ENCODE results near the gene PSMB2. TPM values are rescaled to one million over a fixed set of nuclear protein-coding genes. Genes with fewer than 3 reads are reported as not detected.

Gene PSMB2
- total RNA-seq, 1 donor from 2014 or later, result 54.5 TPM

GRCh38 chr1:35666916-35667315 lies 25.6 kb upstream of the PSMB2 start:
- Mint-ChIP-seq H3K27me3 (peaks cover 23% of the 10 kb centered on the region), H3K9me3 (no peaks in the 10 kb centered on the region), H3K36me3 (ENCODE audit: low read depth) (no peaks in the 10 kb centered on the region), H3K4me1 (no peaks in the 10 kb centered on the region), H3K27ac (no peak overlapping the region), H3K4me3 (no peak overlapping the region)
- DNase-seq, result no peak
- ChIA-PET POLR2A (no interaction called here), CTCF (no interaction called here)
- intact Hi-C loops (cut with micrococcal nuclease), result no loop called here
- ATAC-seq (ENCODE audit: low read depth), result no peak
- TF ChIP-seq CTCF (IDR thresholded peaks at IDR 0.05), result no peak

DNA sequence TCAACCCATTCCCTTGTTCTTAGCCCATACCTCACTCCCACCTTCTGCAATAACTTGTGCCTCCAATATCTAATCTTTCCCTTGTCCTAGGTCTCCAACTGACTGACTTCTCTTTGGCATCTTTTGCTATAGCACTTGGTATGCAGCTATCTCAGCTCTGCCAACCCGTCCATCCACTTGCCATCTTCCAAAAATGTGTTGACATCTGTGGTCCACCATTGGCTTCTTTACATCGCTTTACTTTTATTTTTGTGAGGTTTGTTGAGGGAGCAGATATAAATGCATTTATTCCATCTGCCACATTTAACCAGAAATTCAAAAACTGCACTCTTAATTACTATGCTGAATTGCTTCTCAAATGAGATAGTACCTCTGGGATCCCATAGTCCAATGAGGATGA lies 24.9 kb upstream of the PSMB2 start:
- intact Hi-C loops (cut with micrococcal nuclease), result no loop called here
- ChIA-PET POLR2A (no interaction called here), CTCF (no interaction called here)
- no peak for DNase-seq
- Mint-ChIP-seq H3K4me1 (no peaks in the 10 kb centered on the region), H3K9me3 (no peaks in the 10 kb centered on the region), H3K27ac (no peak overlapping the region), H3K4me3 (no peak overlapping the region), H3K36me3 (ENCODE audit: low read depth) (no peaks in the 10 kb centered on the region), H3K27me3 (peaks cover 22% of the 10 kb centered on the region)
- TF ChIP-seq CTCF (IDR thresholded peaks at IDR 0.05), result no peak
- ATAC-seq (ENCODE audit: low read depth), result no peak

DNA sequence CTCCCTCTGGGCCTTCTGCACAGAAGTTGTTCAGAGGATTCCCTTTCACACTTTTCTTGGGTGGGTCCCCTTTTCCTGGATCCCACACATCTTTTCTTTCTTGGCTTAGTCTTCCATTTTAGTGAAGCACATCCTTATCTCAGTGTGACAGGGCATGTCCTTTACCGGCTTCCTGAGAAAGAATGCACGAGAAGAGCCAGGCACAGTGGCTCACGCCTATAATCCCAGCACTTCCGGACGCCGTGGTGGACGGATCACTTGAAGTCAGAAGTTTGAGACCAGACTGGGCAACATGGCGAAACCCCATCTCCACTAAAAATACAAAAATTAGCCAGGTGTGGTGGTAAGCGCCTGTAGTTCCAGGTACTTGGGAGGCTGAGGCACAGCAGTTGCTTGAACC lies 22.1 kb upstream of the PSMB2 start:
- no peak for ATAC-seq (ENCODE audit: low read depth)

DNA sequence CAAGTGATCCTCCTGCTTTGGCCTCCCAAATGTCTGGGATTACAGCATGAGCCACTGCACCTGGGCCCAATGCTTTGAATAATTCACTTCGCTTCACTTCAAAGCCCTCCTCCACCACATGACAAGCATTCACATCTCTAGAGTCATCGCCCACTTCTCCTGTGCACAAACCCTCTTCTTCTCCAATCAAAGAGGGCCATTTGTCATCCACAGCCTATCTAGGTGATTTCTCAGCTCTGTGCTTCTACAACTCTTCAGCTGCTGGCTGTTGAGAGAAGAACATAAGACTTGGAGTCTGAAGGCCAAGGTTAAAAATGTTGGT lies 20.1 kb upstream of the PSMB2 start:
- no peak for TF ChIP-seq CTCF (IDR thresholded peaks at IDR 0.05)
- ChIA-PET CTCF (no interaction called here), POLR2A (no interaction called here)
- Mint-ChIP-seq H3K27me3 (peaks cover 18% of the 10 kb centered on the region), H3K4me1 (no peaks in the 10 kb centered on the region), H3K27ac (no peak overlapping the region), H3K36me3 (ENCODE audit: low read depth) (no peaks in the 10 kb centered on the region), H3K9me3 (no peaks in the 10 kb centered on the region), H3K4me3 (no peak overlapping the region)
- ATAC-seq (ENCODE audit: low read depth) (no peak), DNase-seq (no peak)
- intact Hi-C loops (cut with micrococcal nuclease), result no loop called here

More for the DNA sequence above, 22.1 kb upstream of the PSMB2 start:
- TF ChIP-seq CTCF (IDR thresholded peaks at IDR 0.05), result no peak
- Mint-ChIP-seq H3K27ac (no peak overlapping the region), H3K36me3 (ENCODE audit: low read depth) (no peaks in the 10 kb centered on the region), H3K9me3 (no peaks in the 10 kb centered on the region), H3K27me3 (peaks cover 19% of the 10 kb centered on the region), H3K4me1 (no peaks in the 10 kb centered on the region), H3K4me3 (no peak overlapping the region)
- no peak for DNase-seq
- intact Hi-C loops (cut with micrococcal nuclease), result no loop called here
- CTCF ChIA-PET, result no interaction called here
- POLR2A ChIA-PET, result no interaction called here

GRCh38 chr1:35660581-35661473 lies 19.5 kb upstream of the PSMB2 start:
- ATAC-seq (ENCODE audit: low read depth), result no peak
- CTCF ChIA-PET, result no interaction called here
- no peak for TF ChIP-seq CTCF (IDR thresholded peaks at IDR 0.05)

More at GRCh38 chr1:35660581-35661473, 19.5 kb upstream of the PSMB2 start:
- no peak overlapping the region for H3K4me3 Mint-ChIP-seq
- POLR2A ChIA-PET, result no interaction called here
- no peak overlapping the region for H3K27ac Mint-ChIP-seq
- DNase-seq, result no peak
- peaks cover 12% of the 10 kb centered on the region for H3K27me3 Mint-ChIP-seq
- intact Hi-C loops (cut with micrococcal nuclease), result no loop called here
- H3K36me3 Mint-ChIP-seq (ENCODE audit: low read depth), result no peaks in the 10 kb centered on the region
- H3K4me1 Mint-ChIP-seq, result no peaks in the 10 kb centered on the region
- no peaks in the 10 kb centered on the region for H3K9me3 Mint-ChIP-seq
